Left kidney (tissue), 8 donors: ENCODE measurements around the gene TP53TG5. TPM values are rescaled to one million over a fixed set of nuclear protein-coding genes. Genes with fewer than 3 reads are reported as not detected.

Source experiments
- DNase-seq: peaks from one replicate; pipeline ENCODE4 v3.0.0-alpha.2; 2013
- long read RNA-seq, 8 donors: transcript quantifications; one replicate each; lab custom pipeline, GENCODE V29; 2026
- polyA plus RNA-seq: library from polyadenylated mRNA; unstranded; fragments of 120-200 nt; gene quantifications from one replicate; pipeline ENCODE4 v1.2.1, GENCODE V29; 2013; ENCODE audit not compliant: insufficient read length

The TP53TG5 gene
- 2.0 TPM for polyA plus RNA-seq
- long read RNA-seq, donor 1, result 0 reads
- long read RNA-seq, donor 2, result 0 reads
- long read RNA-seq, donor 3, partial matches to known transcripts, result 6 of 16 reads
- long read RNA-seq, donor 3, other reads (novel, unspliced or antisense), result 10 of 16 reads
- long read RNA-seq, donor 4, partial matches to known transcripts, result 17 of 17 reads
- long read RNA-seq, donor 4, other reads (novel, unspliced or antisense), result 0 of 17 reads
- long read RNA-seq, donor 5, result 0 reads
- long read RNA-seq, donor 6, result 0 reads
- long read RNA-seq, donor 7, partial matches to known transcripts, result 82 of 116 reads
- long read RNA-seq, donor 7, other reads (novel, unspliced or antisense), result 34 of 116 reads
- long read RNA-seq, donor 8, result 0 reads

DNA sequence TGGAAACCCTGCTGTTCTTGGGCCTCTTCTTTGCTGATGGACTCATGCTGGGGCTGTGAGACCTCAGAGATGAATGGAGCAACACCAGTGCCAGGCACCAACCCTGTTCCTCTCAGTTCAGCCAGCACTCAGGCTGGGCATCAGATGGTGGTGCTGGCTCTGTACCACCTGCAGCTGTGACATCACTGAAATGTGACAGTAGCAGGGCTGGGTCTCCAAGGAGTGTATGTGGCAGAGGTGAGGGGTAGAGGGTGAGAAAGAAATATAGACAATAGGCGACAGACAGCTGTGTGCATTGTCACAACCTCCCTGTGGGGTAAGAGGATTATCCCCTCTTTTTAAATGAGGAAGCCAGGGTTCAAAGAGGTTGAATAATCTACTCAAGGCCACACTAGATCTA is at the start of gene TP53TG5:
TP53TG5 (minus strand) TSS at position 135 of the 400 bp plus-strand sequence; CDS start at position 46, 89 bp downstream.
- no peak for DNase-seq

GRCh38 chr20:45427236-45428149 is 49.4 kb upstream of the TP53TG5 start:
- no peak for DNase-seq

DNA sequence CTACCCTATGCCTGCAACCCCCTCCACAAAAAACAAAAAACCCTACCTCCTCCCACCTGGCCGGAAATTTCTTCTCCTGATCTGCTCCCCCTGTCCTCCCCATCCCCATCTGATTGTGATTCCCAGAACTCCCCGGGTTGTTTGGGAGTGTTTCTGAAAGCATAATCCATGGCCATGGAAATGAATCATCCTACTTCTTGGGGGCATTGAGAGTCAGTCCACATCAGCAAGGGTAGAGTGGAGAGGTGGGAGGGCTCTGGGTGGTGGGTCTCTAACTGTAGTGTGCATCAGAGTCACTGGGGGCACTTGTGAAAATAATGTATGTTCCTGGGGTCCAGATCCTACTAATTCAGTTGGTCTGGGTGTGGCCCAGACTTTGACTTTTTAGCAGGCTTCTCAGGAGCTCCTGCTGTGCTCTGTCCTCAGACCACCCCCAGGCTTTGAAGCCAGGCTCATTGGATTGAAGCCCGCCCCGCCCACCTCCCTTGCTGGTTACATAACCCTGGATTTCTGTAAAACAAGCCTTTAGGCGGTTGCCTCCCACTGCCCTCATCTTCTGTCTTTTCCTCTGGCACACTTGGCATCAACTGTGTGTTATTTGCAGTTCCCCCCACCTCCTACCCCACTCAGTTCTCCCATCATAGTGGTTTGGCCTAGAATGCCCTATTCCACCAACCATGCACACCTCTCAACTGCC is 48.3 kb upstream of the TP53TG5 start:
- DNase-seq, result no peak

DNA sequence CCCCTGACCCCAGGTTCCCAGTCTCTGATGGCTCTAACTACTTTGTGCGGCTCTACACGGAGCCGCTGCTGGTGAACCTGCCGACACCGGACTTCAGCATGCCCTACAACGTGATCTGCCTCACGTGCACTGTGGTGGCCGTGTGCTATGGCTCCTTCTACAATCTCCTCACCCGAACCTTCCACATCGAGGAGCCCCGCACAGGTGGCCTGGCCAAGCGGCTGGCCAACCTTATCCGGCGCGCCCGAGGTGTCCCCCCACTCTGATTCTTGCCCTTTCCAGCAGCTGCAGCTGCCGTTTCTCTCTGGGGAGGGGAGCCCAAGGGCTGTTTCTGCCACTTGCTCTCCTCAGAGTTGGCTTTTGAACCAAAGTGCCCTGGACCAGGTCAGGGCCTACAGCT is 47.4 kb upstream of the TP53TG5 start:
- DNase-seq, result no peak

GRCh38 chr20:45423700-45424099 is 45.6 kb upstream of the TP53TG5 start:
- DNase-seq, result no peak

DNA sequence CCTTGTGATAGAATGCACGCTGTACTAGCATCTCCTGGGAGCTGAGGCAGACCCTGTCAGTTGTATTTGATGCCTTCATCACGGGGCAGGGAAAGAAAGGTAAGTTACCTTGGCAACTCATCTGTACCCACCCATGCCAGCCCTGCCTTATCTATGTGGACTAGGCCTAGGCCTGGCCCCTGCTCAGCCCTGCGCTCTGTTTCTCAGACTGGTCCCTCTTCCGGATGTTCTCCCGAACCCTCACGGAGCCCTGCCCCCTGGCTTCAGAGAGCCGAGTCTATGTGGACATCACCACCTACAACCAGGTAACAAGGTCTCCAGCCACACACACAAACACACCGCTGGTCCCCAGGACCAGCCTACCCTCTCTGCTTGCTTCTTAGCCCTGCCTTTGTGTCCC is 42.0 kb upstream of the TP53TG5 start:
- no peak for DNase-seq

DNA sequence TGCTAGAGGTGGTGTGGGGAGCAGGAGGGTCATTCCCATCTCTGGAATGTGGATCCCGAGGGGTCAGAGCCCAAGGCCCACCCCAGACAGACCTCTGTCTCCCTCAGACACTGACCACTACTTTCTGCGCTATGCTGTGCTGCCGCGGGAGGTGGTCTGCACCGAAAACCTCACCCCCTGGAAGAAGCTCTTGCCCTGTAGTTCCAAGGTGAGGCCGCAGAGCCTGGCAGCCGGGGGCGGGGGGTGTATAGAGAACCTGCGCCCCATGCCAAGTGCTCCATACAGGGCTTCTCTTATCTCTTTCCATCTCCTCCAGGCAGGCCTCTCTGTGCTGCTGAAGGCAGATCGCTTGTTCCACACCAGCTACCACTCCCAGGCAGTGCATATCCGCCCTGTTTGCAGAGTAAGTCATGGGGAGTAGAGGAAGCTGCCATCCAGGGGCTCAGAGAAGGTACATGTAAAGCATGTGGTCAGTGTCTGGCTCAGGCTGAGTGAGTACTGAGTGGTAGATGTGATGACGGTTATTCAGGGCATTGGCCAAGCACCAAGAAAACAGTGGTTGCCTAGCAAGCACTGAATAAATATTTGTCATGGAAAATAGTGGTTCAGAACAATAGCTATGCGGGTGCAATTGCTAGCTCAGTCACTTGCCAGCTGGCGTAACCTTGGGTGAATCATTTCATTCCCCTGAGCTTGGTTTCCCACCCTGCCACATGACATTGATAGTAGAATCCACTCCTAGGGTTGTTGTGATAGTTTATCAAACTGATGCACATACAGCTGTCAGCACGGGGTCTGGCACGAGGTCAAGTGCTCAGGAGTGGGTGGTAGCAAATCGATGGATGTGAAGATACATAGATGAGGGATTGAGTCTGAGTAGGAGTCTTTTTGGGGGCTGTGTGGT is 41.3 kb upstream of the TP53TG5 start:
- DNase-seq, result no peak

- DNase-seq, result no peak
Measured at GRCh38 chr20:45416917-45417316, 38.8 kb upstream of the TP53TG5 start.

DNA sequence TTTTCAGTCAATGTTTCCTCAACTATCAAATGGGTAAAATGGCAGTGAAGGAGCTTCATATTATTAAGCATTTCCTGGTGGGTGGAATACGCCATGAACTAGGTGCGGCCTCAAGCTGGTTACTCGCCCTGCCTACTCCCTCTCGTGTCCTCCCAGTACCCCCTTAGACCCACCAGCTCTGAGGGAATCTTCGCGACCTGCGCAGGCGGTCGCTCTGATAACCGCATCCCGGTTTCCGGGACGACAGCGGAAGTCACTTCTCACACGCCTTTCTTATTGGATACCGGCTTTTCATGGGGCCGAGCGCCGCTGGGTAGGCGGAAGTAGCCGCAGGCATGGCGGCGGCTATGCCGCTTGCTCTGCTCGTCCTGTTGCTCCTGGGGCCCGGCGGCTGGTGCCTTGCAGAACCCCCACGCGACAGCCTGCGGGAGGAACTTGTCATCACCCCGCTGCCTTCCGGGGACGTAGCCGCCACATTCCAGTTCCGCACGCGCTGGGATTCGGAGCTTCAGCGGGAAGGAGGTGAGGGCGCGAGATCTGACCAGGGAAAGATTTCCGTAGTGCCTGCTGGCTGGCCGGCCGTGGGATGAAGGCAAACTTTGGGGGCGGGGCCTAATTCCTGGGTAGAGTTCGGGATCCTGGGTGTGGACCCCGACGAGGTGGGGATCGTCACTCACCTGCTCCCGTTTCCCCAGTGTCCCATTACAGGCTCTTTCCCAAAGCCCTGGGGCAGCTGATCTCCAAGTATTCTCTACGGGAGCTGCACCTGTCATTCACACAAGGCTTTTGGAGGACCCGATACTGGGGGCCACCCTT is 37.9 kb upstream of the TP53TG5 start, which contains the start of gene PIGT:
PIGT (plus strand) TSS at position 320 of the 816 bp plus-strand sequence; CDS start at position 336, 16 bp downstream.
- peak; percentile 81 for DNase-seq

- no peak for DNase-seq
Measured at GRCh38 chr20:45413479-45413878, 35.4 kb upstream of the TP53TG5 start.

GRCh38 chr20:45412653-45413052 is 34.5 kb upstream of the TP53TG5 start:
- no peak for DNase-seq

DNA sequence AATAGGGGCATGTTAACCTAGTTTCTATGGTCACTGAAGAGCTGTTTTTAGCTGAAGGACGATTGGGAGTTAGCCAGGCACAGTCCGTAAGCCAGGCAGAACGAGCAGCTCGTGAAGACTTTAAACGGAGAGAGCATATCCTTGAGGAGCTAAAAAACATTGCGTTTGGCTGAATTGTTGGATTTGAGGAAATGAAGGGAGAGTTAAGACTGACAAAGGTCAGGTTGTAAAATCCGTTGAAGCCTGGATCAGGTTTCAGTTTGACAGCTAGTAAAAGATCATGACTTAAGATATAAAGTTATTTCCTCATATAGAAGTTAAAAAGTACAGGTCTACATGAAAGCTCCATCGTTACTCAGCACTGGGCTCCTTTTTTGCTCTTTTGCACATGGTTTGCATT is 32.8 kb upstream of the TP53TG5 start:
- no peak for DNase-seq

DNA sequence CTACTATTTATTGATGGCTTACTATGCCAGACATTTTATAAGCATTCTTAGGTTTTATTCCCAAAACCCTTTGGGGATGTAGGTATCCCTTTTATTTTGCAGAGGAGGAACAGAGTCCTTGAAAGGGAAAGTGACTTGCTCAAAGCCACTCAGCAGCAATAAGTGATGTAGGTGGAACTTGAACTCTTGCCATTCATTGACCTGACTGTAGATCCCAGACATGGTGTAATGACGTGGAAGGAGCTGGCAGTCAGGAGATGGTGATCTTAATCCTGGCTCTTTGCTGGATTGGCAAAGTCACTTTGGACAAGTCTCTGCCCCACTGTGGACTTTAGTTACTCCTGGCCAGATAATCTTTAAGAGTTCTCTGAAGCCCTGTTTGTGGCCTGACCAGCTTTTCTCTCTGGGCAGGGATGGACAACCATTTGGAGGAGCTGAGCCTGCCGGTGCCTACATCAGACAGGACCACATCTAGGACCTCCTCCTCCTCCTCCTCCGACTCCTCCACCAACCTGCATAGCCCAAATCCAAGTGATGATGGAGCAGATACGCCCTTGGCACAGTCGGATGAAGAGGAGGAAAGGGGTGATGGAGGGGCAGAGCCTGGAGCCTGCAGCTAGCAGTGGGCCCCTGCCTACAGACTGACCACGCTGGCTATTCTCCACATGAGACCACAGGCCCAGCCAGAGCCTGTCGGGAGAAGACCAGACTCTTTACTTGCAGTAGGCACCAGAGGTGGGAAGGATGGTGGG is 31.6 kb upstream of the TP53TG5 start:
- DNase-seq, result no peak

DNA sequence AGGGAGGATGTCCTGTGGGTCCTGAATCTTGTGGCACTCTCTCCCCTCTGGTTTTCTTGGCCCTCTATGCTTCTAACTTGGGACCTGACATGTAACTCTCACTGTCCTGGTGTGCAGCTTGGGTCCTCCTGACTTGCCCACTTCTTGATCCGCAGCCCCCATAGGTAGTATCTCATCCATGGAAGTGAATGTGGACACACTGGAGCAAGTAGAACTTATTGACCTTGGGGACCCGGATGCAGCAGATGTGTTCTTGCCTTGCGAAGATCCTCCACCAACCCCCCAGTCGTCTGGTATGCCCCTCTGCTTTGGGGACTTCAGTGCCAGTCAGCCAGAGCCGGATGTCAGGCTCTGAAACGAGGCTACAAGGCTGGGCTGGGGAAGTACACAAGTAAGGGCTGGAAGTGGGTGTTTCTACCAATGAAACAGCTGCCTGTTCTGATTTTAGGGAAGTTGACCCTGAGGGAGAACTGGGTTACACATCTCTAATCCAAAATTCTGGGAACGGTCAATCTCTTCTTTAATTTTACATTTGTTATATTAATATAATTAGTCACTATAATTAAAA is 30.6 kb upstream of the TP53TG5 start:
- no peak for DNase-seq

DNA sequence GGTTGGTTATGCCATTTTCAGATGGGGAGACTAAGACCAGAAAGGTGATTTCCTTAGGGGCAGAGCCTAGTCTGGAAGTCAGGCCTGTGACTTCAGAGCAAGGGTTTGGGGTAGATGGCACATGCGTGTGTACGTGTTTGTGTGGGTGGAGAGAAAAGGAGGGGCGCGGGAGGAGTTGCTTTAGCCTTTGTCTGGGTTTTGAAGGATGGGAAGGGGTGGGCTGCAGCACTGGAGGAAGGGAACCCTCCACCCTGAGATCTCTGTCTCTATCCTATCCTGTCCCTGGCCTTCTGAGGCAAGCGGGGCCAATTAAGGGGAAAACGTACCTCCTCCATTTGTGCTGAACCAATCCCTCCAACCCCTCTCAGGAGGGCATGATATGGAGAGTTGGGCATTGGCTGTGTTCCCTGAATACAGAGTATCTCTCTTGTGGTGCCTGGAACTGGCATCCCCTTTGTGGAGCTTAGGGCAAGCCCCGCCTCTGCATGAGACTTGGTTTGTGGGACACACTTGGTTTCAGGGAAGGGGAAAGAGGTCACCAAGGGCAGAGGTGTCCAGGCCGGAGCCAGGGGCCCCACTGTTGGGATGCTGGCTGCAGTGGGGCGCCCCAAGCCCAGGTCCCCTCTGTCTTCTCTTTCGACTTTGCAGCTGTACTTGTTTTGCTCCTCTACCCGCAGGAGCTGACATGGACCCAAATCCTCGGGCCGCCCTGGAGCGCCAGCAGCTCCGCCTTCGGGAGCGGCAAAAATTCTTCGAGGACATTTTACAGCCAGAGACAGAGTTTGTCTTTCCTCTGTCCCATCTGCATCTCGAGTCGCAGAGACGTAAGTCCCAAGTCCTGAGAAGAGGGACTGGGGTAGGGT is 29.9 kb upstream of the TP53TG5 start, which contains the start of gene DBNDD2:
DBNDD2 (plus strand) TSS at position 507 of the 863 bp plus-strand sequence; CDS start at position 686, 179 bp downstream.
- DNase-seq, result no peak

DNA sequence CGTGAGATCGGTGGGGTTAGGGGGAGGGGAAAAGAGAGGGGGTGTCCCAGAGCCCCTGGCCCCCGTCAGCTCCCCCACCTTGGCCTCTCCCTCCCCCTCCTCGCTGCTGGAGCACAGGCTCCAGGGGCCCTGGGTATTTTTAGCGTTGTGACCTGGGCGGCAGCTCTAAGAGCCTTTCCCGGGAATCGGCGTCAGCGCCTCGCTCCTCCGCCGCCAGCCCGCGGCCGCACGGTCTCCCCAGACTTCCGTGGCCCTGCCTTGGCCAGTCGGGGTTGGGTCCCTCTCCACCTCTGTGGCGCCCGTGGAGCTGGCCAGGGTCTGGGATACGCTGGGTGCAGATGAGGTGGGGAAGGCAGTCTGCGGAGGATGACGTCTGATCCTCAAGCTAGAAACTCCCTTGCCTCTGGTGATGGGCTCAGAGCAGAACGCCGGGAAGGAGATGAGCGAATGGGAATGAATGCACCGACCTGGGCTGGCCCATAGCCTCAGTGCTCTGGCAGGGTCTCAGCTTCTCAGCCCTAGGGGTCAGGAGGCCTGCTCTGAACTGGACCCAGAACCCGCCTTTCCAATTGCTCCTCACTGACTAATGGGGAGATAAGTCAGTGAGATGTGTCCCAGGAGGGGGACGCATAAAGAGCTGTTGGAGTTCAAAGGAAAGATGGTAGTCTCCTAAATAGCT is 29.1 kb upstream of the TP53TG5 start:
- DNase-seq, result peak; percentile 28
